ENCODE data around the gene GRIN3B. TPM values are rescaled to one million over a fixed set of nuclear protein-coding genes. Genes with fewer than 3 reads are reported as not detected.

Gene GRIN3B
- total and polyA plus RNA-seq, 2 of the 4 experiments (the other 2 are of a cell fraction): under 0.01 to 0.91 TPM

- H3K4me1 ChIP-seq (ENCODE audit: control insufficient read depth, insufficient read depth, low read length): no peaks in the 10 kb centered on the region
- ChIA-PET POLR2A (ENCODE audit: unreplicated experiment) (no interaction called here), CTCF (interaction anchor here (0.8 to 1.2 kb wide), 2 partner anchors 11 kb away, joined by 3 read pairs; no protein-coding TSS in a partner anchor)
- H2BK20ac ChIP-seq (ENCODE audit: low read depth, low read length): no peak overlapping the region
- no peak for DNase-seq
- no peak overlapping the region for H3K23ac ChIP-seq (ENCODE audit: low read depth, low read length)
- H3K14ac ChIP-seq (replicated peaks; ENCODE audit: low read depth, low read length): no peak overlapping the region
- H4K91ac ChIP-seq (ENCODE audit: insufficient read depth, low read depth, low read length): no peak overlapping the region
- peaks cover 1% of the 10 kb centered on the region; the same call in 1 of the 2 replicates for H3K36me3 ChIP-seq (ENCODE audit: control insufficient read depth, insufficient read depth, low read length)
- dilution Hi-C loops (cut with HindIII; ENCODE audit: low sequenced_read_pairs, unreplicated experiment) (no loop called here), in situ Hi-C loops (cut with MboI; ENCODE audit: low sequenced_read_pairs) (no loop called here), intact Hi-C loops (cut with micrococcal nuclease) (no loop called here)
- no peaks in the 10 kb centered on the region for H3K27me3 ChIP-seq (ENCODE audit: control insufficient read depth, insufficient read depth, low read length)
- H2AK9ac ChIP-seq (replicated peaks; ENCODE audit: low read depth, low read length, poor library complexity): no peak overlapping the region
- no peak overlapping the region for H4K5ac ChIP-seq (ENCODE audit: low read depth, low read length)
- H3K27ac ChIP-seq (ENCODE audit: insufficient read depth, low read length): no peak overlapping the region
- H3K9ac ChIP-seq (ENCODE audit: low read depth, low read length): no peak overlapping the region
- no peak overlapping the region for H3K4ac ChIP-seq (ENCODE audit: low read depth, low read length)
- TF ChIP-seq CTCF (conservative IDR thresholded peaks at IDR 0.05; ENCODE audit: low read depth, low read length): no peak
- TF ChIP-seq RAD21 (IDR thresholded peaks at IDR 0.05; ENCODE audit: low read length): no peak
- TF ChIP-seq RCOR1 (IDR thresholded peaks at IDR 0.05; ENCODE audit: insufficient replicate concordance, low read length): no peak
- TF ChIP-seq MAZ (IDR thresholded peaks at IDR 0.05; ENCODE audit: borderline replicate concordance, low read depth, low read length): no peak
- no peak for TF ChIP-seq BHLHE40 (IDR thresholded peaks at IDR 0.05; ENCODE audit: low read depth, low read length)
- no peak for TF ChIP-seq RFX5 (IDR thresholded peaks at IDR 0.05; ENCODE audit: low read depth, low read length)
- TF ChIP-seq MXI1 (IDR thresholded peaks at IDR 0.05; ENCODE audit: borderline replicate concordance, low read depth, low read length): no peak
- TF ChIP-seq ELK1 (IDR thresholded peaks at IDR 0.05; ENCODE audit: borderline replicate concordance, low read depth, low read length): no peak
- TF ChIP-seq MAFK (IDR thresholded peaks at IDR 0.05; ENCODE audit: low read depth, low read length): no peak
- H3K79me1 ChIP-seq (ENCODE audit: low read depth in 1 of 2, low read length in 2 of 2): no peaks in the 10 kb centered on the region
- H3K9me1 ChIP-seq (ENCODE audit: insufficient read depth, low read length): no peaks in the 10 kb centered on the region
- no peak overlapping the region for H4K8ac ChIP-seq (ENCODE audit: low read depth in 2 of 2, low read length in 2 of 2)
- 94% methylated on average over 7 of the region's 28 CpGs; no CpG with 5 or more reads in 1 of the 2 experiments for WGBS, 2 experiments (ENCODE audit: extremely low coverage in 2 of 2, insufficient read length in 1 of 2)
- no peak overlapping the region for H2BK15ac ChIP-seq (ENCODE audit: low read depth, low read length)
- no TSS peak for BruUV-seq (replicated peaks)
- peak overlapping the region; percentile 63 for H2AFZ ChIP-seq (replicated peaks; ENCODE audit: low read length, poor library complexity)
- no peak overlapping the region for H3K4me3 ChIP-seq (ENCODE audit: insufficient read depth, low read depth, low read length)
- H3K9me3 ChIP-seq (ENCODE audit: control insufficient read depth, insufficient read depth, low read length): peaks cover 42% of the 10 kb centered on the region
- H2BK5ac ChIP-seq (ENCODE audit: low read depth, low read length, poor library complexity, severe bottlenecking): no peak overlapping the region
- no peak overlapping the region for H3K4me2 ChIP-seq (ENCODE audit: low read depth, low read length)
- no peak overlapping the region for H3K18ac ChIP-seq (ENCODE audit: low read depth, low read length)
- no peak overlapping the region for H3K56ac ChIP-seq (ENCODE audit: extremely low read depth, insufficient read depth, low read length)
- no peaks in the 10 kb centered on the region for H4K20me1 ChIP-seq (ENCODE audit: insufficient read depth, low read length)
- no peak overlapping the region for H2AK5ac ChIP-seq (ENCODE audit: low read depth, low read length)
- no peak for ATAC-seq (ENCODE audit: low read depth)
- H2BK120ac ChIP-seq (ENCODE audit: low read depth, low read length): no peak overlapping the region
Measured at GRCh38 chr19:1054102-1055027, 54.1 kb downstream of the GRIN3B start.

All from IMR-90 (cell line).